ENCODE data around the gene PCTP.

PCTP gene

DNA sequence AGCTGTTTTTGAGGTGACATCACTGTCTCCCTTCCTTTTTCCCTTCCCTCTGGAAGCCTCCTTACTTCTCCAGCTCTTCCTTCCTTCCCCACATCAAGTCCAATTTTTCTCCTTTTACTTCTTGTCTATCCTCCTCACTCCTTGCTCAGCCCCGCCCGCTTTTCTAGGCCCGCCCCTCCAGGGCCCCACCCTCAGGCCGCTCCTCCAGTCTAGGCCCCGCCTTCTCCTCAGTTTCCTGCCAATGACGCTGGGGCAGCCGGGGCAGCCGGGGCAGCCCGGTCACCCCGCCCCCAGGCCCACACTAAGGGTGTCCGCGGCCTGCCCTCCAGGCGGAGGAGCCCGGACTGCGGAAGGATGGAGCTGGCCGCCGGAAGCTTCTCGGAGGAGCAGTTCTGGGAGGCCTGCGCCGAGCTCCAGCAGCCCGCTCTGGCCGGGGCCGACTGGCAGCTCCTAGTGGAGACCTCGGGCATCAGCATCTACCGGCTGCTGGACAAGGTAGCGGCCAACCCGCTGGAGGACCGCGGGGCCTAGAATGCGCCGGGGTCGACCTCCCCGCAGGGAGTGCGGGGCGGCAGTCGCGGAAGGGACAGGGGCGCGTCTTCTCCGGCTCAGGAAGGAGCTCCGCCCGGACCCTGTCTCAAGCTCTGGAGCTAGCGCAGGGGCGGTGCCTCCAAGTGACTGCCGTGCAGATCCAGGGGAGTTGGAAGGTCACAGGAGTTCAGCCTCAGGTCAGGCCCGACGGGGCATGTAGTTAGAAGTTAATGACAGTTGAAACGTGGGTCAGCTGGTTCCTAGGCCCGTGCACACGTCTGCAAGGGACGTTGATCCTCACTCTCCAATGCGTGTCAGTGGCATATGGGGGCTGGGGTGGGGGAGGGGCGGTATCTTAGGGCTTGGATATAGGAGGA is at the start of gene PCTP:
Gene PCTP (plus strand): TSS at position 302 of the 908 bp plus-strand sequence. CDS start 53 bp downstream, at position 355.
- DNase-seq = peak; percentile 33

- DNase-seq = no peak
Measured at GRCh38 chr17:55702150-55702549, 48.7 kb upstream of the PCTP start.

DNA sequence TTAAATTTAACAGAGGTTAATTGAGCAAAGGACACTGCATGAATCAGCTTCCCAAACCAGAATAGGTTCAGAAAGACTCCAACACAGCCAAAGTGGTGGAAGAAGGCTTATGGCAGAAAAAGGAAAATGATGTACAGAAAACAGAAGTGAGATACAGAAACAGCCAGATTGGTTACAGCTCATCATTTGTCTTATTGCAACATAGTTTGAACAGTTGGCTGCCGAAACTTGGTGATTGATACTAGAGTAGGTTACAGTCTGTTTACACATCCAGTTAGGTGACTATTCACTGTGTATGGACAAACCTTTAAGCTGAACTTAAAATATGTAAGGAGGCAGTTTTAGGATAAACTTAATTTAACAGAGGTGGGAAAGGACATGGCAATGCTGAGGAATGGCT is 46.5 kb upstream of the PCTP start:
- DNase-seq = no peak

- no peak for DNase-seq
Measured at GRCh38 chr17:55705847-55706246, 45.0 kb upstream of the PCTP start.

DNA sequence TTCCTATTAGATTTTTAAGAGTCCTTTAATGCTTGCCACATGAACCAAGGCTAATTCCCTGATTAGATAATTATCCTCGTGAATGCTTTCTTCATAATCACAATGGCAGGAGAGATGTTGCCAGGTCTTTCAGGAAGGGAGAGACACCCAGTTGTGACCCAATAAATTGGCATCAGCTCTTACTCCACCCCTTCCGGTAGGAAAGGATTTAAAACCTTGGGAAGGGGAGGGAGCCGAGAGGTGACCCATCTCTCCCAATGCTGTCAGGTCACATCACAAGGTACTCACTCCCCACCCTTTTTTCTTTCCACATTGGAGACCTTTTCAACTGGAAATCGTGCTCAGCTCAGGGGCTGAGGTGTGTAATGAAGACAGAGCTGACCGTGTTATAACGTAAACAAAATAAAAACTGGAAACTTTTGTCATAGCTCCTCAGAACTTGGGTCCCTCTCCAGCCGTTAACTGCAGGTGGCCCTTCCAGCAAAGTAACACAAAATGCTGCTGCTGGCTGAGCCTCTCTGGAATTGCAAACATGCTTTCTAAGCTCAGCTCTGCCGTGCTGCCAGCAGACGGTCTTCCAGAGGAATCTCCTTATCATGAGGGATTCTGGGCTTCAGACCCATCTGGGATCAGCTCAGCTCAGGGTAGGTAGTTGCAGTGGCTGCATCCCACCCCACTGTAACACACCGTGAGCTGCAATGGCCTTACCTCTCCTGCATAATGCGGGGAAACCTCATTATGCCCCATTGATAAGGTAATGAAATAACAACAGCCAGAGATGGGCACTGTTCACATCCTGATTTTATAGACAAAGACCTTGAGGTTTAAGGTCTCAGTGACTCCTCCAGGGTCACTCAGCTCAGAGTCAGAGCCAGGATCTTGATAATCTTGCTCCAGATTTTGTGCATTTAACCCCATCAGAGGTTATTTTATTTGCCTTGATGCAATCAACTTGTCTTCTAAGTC is 43.8 kb upstream of the PCTP start:
- DNase-seq = no peak

GRCh38 chr17:55708175-55708974 is 42.5 kb upstream of the PCTP start:
- DNase-seq = no peak

DNA sequence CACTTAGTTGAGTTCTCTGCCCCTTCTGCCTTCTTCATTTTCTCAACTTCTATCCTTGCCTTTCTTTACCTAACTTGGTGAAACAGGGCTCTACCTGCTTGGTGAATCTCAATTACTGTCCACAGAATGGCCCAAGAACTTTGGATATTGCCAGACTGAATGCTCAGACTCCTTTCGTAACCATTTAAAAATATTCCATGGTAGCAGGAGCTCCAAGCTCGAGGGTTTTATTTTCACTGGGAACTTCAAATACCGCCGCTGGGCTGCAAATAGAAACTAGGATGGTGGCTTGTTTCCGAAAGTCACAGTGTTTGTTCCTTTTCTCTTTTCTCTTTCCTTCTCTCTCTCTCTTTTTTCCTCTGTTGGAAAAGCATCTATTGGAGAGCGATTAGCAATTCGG is 41.4 kb upstream of the PCTP start:
- no peak for DNase-seq

DNA sequence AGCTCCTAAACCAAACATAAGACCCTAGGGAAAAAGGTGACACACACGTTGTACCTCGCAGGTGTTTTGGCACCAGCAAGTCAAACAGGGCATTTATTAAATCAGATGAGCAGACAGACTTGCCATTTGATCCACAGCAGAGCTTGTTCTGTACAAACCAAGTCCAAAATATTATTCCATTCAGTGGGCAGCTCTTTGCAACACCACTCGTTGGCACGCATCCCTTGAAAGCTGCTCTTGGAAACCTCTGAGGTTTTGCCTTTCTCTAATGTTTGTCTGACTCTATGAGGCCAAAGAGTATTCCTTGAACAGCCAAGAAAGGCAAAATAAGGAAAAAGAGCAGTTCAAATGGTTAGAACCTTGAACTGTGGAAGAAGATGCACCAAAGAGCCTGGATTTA is 40.9 kb upstream of the PCTP start:
- DNase-seq = no peak

DNA sequence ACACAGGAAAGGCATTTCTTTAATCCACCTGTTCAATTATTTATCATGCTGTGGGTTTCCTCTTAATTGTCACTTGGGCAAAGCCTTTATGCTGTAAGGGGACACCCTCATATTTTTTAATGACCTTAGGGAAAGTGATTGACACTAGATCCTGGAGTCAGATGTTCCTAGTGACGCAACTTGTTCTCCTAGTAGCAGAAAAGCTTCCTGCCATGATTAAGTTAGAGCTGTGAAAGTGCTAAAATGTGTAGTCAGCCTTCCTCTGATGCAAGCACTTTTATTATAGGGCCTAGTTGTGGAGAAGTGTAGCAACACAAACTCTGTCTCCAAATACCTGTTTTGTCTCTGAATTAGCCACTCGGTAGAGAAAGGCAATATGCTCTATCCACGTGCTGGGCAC is 40.4 kb upstream of the PCTP start:
- no peak for DNase-seq

DNA sequence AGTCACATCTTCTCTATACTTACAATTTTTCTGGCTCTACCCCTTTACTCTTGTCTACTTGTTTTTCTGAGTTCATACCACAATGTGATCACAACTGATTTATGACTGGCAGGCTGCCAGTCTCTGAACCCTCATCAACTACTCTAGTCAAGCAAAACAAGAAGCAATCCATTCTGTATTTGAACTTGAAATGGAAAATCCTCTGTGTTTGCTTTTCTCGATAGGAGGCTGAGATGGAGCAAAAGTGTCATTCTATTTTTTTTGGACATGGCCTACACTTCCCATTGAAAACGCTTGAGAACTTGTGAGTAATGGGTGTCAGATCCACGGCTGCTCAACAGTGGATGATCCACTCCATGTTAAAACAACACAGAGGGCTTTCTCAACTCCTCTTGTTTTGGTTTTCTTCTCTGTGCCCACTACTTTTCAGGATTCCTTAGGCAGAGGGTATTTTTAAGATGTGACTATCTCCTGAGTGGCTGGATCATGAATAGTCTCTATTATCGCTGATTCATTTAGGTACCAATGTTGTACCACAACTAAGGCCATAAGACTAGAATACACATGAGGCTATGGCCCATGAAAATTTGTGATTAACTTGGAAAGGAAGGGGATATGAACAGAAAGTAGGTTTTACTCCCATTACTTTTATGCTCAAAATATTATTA is 39.9 kb upstream of the PCTP start:
- DNase-seq = no peak

GRCh38 chr17:55717432-55717831 is 33.4 kb upstream of the PCTP start:
- DNase-seq = no peak

DNA sequence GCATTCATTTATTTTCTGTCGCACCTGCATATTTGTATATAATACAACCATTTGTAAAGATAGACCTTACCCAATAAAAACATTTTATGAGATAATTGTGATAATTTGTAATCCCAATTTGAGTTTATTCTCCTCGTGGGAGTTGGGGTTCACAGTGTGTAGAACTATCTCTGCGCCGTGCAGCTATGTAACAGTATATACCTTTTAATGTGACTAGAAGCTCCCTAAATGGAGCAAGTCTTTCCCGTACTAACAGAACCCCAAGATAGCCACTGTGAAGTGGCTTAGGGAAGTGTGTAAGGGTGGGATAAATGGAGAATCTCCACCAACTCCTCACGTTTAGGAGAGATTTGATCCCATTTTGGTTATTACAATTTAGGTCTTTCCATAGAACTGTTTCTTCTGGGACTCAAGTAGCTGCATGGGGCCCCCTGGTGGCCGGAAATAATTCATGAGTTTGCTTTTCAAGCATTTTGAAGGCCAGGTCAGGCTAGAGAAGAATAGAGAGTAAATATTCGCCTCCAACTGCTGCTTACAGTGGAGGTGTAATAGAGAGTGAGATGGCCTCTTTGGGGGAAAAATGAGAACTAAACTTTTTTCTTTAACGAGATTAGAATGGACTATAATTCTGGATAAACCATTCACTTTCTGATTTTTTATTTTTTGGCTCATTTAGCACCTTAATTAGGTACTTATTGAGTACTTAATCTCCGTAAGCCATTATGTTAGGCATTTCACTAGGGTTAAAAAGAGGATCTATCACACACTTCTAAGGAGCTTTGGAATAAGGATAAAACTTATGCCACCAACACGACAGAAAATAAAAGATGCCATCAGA is 32.7 kb upstream of the PCTP start:
- DNase-seq = no peak

- DNase-seq = no peak
Measured at GRCh38 chr17:55720919-55721836, 29.7 kb upstream of the PCTP start.

DNA sequence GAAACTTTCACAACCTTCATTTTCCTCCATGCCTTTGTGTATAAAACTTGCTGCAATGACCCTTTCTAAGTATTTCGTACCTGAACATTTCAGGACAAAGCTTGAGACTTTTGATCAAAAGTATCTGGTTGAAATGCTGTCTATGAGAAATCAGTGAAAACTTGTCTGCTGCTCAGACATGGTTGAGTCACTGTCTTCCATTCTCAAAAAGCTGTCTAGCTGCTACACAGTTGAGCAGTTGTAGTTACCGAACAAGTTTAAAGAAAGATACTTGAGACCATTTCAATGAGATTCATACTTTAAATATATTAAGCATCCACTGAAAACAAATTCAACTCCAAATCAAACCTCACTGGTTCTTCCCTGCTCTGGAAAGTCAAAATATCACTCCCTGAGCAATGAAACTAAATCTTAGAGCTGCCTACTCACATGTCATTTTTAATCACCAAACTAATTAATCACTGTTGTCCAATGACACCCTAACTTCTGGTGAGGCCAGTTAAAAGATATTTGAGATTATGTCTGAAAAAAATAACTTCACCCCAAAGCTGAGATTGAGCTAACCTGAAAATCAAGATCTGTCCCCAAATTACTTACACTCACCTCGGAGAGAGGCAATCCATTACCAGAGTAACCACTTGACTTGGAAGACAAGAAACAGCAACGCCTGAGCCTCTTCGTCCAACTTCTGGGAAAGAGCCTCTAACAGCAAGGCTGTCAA is 28.7 kb upstream of the PCTP start:
- no peak for DNase-seq

DNA sequence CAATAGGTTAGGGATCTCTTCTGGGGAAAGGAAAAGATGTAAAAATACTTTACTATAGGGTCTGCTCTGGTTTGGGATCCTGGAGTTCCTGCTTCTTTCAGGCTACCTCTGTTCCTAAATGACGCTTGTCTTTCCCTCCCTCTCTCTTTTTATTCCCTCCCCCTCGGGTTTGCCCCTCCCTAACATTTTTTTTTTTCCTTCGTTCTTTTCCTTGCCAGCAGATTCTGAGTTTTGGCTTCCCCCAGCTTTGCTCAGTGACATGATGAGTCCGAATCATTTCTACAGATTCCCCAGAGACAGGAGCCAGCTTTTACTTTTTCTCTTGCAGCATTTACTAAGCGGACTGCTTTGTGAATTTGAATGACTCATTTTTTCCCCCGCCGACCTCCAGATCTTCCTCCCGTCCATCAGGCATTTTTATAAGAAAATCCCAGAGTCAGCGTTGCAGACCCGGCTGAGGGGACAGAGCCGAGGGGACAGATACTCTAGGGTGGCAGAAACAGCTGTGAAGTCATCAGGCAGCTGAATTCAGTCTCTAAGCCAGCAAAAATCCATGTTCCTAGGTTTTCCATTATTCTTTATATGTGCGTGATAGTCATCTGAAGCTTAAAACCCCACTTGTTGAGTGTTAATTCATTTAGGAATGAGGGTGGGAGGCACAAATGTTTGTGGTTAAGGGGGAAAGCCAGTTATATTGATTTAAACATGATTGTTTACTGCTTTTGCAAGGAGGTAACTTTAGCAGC is 27.9 kb upstream of the PCTP start, which contains the start of gene TMEM100:
Gene TMEM100 (minus strand): TSS at position 123 of the 746 bp plus-strand sequence. CDS start 1,794 bp downstream, outside the sequence.
- no peak for DNase-seq

GRCh38 chr17:55723488-55723848 is 27.4 kb upstream of the PCTP start:
- DNase-seq = no peak

DNA sequence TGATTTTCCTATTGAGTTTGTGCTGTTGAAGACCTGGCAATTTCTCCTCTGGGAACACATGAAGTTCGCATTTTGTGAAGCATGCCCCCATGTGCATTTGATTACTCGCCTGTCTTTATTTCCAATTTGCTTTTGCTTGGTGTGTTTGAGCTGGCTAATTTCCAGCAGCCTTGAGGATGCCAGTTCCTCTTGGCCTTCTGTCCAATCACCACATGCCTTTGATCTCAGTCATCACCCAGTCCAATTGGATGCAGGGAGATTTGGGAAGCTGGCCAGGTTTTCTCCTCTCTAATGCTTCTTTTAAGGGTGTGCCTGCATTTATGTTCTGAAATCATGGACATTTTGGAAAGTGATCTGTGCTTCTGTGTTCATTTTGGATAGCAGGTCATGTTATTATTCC is 24.4 kb upstream of the PCTP start:
- DNase-seq = no peak

DNA sequence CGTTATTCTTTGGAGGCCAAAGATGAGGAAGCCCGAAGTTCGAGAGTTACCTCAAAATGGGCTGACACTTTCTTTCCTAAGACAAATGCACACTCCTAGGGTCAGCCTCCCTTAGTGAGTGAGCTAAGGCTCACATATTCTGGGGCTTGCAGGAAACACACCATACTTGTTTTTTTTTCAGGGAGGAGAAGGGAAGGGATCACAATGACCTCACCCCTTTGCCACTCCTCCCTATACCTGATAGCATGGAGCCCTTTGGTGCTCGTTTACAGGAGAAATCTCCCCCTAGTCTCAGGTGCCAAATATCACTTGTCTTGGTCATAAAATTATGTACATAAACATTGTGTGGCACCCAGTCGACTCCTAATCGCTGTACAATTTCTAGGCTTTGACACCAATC is 23.6 kb upstream of the PCTP start:
- DNase-seq = no peak

DNA sequence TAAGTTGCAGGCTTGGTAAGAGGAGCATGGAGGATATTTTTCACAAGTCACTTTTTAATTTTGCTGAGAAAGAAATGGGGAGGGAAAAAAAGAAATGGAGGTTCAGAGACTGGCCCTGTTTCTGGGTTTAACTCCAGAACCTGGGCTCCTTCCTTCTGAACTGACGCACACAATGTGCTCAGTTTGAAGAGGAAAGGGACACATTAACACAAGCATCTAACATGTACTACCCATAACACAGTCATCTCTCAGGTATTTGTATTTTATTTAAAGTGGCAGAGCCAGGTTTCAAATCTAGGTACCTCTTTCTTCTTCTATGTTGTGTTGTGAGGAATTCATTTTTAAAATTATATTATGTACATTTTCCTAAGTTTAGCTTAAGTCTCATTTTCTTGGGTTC is 22.9 kb upstream of the PCTP start:
- no peak for DNase-seq

Data from NCI-H1048 (cell line).